Liver (tissue), 3 donors: ENCODE data around the gene ANXA3.

Experiments used
- CTCF ChIP-seq: fragments of 150-350 bp; IDR thresholded peaks from 2 replicates; pipeline ENCODE4 v1.5.1; 2017; ENCODE audit warnings: improper control_type of control experiment, low read depth, low read length; ENCODE audit not compliant: missing input control
- EGR1 ChIP-seq, 2 donors: IDR thresholded peaks; 2 replicates each; pipeline ENCODE4 v1.6.1; 2016 to 2018; ENCODE audit warnings: antibody characterized with exemption in 2 of 2, low read depth in 2 of 2
- HNF4A ChIP-seq, 2 donors: conservative IDR thresholded peaks; 2 replicates each; pipeline ENCODE4 v1.6.1; 2016; ENCODE audit warnings: antibody characterized with exemption in 2 of 2, mild to moderate bottlenecking in 2 of 2
- HNF4G ChIP-seq: IDR thresholded peaks from 2 replicates; pipeline ENCODE4 v1.6.1; 2016; ENCODE audit warnings: antibody characterized with exemption
- JUND ChIP-seq, 2 donors: IDR thresholded peaks; 2 replicates each; pipeline ENCODE4 v1.6.1; 2016; ENCODE audit warnings: antibody characterized with exemption in 2 of 2
- MAX ChIP-seq: IDR thresholded peaks from 2 replicates; pipeline ENCODE4 v1.6.1; 2016; ENCODE audit warnings: antibody characterized with exemption
- RAD21 ChIP-seq, 2 donors: IDR thresholded peaks; 2 replicates each; pipeline ENCODE4 v1.6.1; 2016; ENCODE audit warnings: antibody characterized with exemption in 2 of 2, mild to moderate bottlenecking in 2 of 2
- REST ChIP-seq: IDR thresholded peaks from 2 replicates; pipeline ENCODE4 v1.6.1; 2016; ENCODE audit warnings: antibody characterized with exemption, mild to moderate bottlenecking
- RXRA ChIP-seq, 2 donors: IDR thresholded peaks; 2 replicates each; pipeline ENCODE4 v1.6.1; 2017 to 2018; ENCODE audit warnings: antibody characterized with exemption in 2 of 2, mild to moderate bottlenecking in 1 of 2
- TAF1 ChIP-seq: conservative IDR thresholded peaks from 2 replicates; pipeline ENCODE4 v1.6.1; 2016; ENCODE audit warnings: antibody characterized with exemption, mild to moderate bottlenecking
- YY1 ChIP-seq: IDR thresholded peaks from 2 replicates; pipeline ENCODE4 v1.6.1; 2016; ENCODE audit warnings: antibody characterized with exemption, mild to moderate bottlenecking
- TF ChIP-seq, protein P1 (sequence below): IDR thresholded peaks from 2 replicates; pipeline ENCODE4 v1.6.1; 2016; ENCODE audit warnings: antibody characterized with exemption
- donor health status: healthy.
- donor health status: healthy.

GRCh38 chr4:78525559-78525958, 26.0 kb upstream of the ANXA3 start:
- no peak for TF ChIP-seq CTCF
- no peak for TF ChIP-seq TAF1
- TF ChIP-seq MAX: no peak
- no peak for TF ChIP-seq REST
- no peak for TF ChIP-seq RAD21 (IDR thresholded peaks at IDR 0.05)
- TF ChIP-seq RXRA (IDR thresholded peaks at IDR 0.05): no peak
- no peak for TF ChIP-seq YY1
- no peak for TF ChIP-seq EGR1 (IDR thresholded peaks at IDR 0.05; ENCODE audit: low read depth in 2 of 2)
- TF ChIP-seq, protein P1, sequence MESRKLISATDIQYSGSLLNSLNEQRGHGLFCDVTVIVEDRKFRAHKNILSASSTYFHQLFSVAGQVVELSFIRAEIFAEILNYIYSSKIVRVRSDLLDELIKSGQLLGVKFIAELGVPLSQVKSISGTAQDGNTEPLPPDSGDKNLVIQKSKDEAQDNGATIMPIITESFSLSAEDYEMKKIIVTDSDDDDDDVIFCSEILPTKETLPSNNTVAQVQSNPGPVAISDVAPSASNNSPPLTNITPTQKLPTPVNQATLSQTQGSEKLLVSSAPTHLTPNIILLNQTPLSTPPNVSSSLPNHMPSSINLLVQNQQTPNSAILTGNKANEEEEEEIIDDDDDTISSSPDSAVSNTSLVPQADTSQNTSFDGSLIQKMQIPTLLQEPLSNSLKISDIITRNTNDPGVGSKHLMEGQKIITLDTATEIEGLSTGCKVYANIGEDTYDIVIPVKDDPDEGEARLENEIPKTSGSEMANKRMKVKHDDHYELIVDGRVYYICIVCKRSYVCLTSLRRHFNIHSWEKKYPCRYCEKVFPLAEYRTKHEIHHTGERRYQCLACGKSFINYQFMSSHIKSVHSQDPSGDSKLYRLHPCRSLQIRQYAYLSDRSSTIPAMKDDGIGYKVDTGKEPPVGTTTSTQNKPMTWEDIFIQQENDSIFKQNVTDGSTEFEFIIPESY: no peak
- no peak for TF ChIP-seq HNF4G
- TF ChIP-seq JUND (IDR thresholded peaks at IDR 0.05): no peak
- TF ChIP-seq HNF4A (conservative IDR thresholded peaks at IDR 0.05): no peak
